ENCODE data around the gene CST4.

- TF ChIP-seq EZH2 (IDR thresholded peaks at IDR 0.05; ENCODE audit: borderline replicate concordance, low read depth, low read length, severe bottlenecking) (no peak), GATA2 (IDR thresholded peaks at IDR 0.05; ENCODE audit: insufficient read depth, insufficient read length, low read depth, low read length) (no peak)
Measured at GRCh38 chr20:23636182-23636907, 52.5 kb downstream of the CST4 start.
